NCI-H128 (cell line): Measurements from ENCODE around the gene GNG7.
"Not testable (repeated sequence)": the region's sequence is repeated elsewhere in the genome, so short reads cannot be mapped to it uniquely, and the experiment has no call there.

Experiments used
- DNase-seq: peaks from one replicate; lab custom pipeline; 2025; ENCODE audit not compliant: unreplicated experiment; lab: John Stamatoyannopoulos, UW

The GNG7 gene

DNA sequence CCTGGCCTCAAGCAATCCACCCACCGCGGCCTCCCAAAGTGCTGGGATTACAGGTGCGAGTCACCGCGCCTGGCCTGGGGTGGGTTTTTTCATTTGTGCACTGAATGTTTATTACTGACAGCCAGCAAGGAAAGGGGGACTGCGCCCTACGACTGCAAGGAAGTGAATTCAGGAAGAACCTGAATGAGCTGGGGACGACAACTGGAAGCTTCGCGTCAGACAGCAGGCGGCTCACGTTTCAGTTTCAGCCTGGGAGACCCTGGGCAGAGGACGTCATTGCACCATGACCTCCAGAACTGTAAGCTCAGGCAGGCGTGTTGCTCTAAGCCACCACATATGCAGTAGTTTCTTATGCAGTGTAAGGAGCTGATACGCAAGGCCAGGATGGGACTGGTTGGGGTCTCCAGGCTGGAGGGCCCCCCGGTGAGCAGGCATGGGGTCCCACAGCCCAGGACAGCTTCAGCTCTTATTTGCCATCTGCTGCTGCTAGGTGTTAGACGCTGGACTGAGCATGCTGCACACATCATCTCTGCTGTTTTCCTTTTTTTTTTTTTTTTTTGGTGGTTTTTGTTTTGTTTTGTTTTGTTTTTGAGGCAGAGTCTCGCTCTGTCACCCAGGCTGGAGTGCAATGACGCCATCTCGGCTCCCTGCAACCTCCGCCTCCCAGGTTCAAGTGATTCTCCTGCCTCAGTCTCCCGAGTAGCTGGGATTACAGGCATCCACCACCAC is 160.0 kb downstream of the GNG7 start:
- no peak for DNase-seq

DNA sequence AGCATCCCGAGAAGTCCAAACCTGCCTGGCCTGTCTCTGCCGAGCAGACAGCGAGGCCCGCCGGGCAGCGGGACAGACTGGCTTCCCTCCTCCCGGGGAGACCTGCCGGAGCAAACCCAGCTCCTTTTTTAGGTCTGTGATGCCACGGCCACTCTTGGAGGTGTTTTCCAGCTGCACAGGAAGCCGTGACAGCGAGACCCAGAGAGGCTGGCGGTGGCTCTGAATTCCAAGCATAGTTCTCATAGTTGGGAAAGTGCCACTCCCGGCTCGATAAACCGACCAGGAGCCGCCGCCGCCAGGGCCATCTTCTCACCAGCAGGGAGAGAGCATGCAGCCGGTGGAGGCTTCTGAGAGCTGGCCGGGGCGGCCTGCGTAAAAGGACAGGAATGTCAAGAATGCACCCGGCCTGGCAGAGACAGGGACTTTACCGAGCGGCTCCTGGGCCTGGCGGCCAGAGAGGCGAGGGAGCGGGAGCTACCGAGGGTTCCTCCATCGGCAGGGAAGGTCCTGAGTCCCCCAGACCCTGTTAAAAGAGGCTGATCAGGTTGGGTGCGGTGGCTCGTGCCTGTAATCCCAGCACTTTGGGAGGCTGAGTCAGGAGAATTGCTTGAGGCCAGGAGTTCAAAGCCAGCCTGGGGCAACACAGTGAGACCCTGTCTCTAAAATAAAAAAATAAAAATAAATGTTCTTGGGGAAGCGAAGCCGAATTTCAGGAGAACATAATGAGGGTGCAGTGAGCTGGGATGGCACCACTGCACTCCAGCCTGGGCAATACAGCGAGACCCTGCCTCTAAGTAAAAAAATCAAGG is 161.6 kb downstream of the GNG7 start:
- no peak for DNase-seq

- no peak for DNase-seq
Measured at GRCh38 chr19:2540251-2540645, 162.2 kb downstream of the GNG7 start.

DNA sequence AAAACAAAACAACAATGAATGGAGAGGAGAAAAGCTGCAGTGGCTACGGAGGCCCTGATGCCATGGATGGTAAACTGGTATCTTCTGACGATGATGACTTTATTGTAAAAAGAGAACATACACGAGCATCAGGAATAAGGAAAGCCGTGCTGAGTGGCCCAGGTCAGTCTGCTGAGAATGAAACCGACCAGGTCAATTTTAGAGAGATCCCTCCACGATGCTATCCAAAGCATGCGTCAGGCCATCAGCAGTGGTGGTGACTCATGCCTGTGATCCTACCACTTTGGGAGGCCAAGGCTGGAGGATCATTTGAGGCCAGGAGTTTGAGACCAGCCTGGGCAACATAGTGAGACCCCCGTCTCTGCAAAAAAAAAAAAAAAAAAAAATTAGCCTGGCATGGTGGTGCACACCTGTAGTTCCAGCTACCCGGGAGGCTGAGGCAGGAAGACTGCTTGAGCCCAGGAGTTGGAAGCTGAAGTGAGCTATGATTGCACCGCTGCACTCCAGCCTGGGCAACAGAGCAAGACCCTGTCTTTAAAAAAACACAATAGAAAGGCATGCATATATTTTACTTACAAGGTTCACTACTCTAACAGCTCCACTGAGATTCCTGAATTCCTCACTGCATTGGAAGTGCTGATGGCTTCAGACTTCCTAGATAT is 164.3 kb downstream of the GNG7 start:
- no peak for DNase-seq

- DNase-seq: not testable (repeated sequence)
Measured at GRCh38 chr19:2537584-2537983, 164.9 kb downstream of the GNG7 start.

DNA sequence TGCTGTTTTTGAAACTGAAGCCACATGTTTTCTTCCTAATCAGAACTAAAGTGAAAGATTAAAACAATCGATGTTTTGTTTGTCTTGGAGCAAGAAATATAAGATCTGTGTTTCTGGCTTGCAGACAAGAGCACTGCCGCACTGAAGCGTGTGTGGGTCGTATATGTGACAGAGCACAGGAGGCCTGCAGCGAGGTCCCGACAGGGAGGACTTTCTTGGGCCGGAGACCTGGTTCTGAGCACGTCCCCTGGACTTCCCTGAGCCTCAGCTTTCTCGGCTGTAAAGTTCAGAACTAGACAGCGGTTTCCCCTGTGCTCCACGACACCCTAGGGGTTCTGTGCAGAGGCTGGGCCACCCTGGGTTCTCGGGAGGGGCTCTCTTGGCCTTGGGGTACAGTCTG is 166.0 kb downstream of the GNG7 start:
- no peak for DNase-seq

- DNase-seq: no peak
Measured at GRCh38 chr19:2534423-2535013, 168.0 kb downstream of the GNG7 start.

DNA sequence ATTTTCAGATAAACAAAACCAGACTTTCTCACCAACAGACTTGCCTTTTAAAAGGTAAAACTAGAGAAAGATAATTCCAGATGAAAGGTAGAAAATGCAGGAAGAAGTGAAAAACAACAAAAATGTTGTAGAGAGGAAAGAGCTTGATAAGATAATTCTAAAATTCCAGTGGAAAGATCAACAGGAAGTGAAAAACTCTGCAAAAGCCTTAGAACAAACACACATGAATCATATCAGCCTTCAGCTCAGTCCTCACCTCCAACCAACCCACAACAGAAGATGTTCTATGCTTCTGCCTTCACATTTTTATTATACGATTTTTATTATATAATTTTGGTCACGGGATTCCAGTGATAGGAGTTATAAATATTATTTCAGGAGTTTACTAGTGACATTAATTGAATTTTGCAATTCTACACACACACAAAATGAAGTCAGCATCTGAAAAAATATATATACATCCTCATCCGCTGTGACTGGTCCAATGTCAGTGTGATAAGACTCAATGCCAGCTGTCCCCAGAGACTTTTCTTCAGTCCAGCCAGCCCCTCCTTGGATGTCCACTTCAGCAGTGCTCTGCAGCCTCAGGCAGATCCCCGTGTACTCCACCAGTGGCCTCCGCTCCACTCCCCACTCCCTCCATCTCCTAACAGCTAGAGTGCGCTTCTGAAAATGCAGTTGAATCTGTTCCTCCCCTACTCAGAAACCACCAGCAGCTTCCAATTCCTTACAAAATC is 168.6 kb downstream of the GNG7 start:
- DNase-seq: no peak

DNA sequence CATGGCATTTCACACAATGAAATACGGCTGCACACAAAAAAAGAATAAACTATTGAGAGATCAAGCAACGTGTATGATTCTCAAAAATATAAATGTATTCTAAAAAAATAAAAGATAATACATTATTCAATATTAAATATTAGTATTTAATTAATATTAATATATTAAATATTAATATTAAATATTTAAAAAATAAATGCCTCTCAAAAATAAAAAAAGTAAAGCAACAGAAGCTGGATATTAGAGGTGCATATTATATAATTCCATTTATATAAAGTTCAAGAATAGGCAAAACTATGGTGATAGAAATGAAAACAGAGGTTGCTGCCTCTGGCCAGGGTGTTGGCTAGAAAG is 169.4 kb downstream of the GNG7 start:
- DNase-seq: no peak

- no peak for DNase-seq
Measured at GRCh38 chr19:2532252-2533071, 170.0 kb downstream of the GNG7 start.

DNA sequence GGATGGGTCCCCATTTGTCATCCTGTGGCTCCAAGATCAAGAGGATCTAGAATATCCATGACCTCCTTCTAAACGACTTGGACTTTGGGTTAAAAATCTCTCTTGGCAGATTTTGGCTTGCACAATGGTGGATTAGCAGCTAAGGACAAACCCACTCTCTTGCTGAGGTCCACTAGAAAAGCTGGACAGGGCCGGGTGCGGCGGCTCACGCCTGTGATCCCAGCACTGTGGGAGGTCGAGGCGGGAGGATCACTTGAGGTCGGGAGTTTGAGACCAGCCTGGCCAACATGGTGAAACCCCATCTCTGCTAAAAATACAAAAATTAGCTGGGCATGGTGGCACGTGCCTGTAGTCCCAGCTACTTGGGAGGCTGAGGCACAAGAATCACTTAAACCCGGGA is 172.6 kb downstream of the GNG7 start:
- not testable (repeated sequence) for DNase-seq

GRCh38 chr19:2529473-2529918 is 173.0 kb downstream of the GNG7 start:
- DNase-seq: no peak

GRCh38 chr19:2528675-2529101 is 173.8 kb downstream of the GNG7 start:
- no peak for DNase-seq

GRCh38 chr19:2527686-2528085 is 174.8 kb downstream of the GNG7 start:
- DNase-seq: no peak

DNA sequence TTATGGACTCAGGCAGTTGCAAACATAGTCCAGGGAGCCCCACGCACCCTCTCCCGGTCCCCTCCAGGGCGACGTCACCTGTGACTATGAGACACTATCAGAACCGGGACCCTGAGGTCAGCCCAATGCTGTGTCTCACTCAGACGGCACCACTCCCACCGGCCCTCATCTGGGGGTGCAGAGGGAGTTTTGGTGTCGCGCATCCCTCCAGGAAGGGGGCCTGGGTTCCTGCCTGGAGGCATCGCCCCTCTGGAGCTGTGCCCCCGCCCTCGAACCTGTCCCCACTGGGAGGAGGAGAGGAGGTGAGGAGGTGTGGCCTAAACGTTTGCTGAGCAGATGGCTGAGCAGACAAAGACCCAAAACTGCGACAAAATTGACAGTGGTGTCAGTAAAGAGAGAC is 175.3 kb downstream of the GNG7 start:
- DNase-seq: no peak

GRCh38 chr19:2524840-2525723 is 177.4 kb downstream of the GNG7 start:
- no peak for DNase-seq

DNA sequence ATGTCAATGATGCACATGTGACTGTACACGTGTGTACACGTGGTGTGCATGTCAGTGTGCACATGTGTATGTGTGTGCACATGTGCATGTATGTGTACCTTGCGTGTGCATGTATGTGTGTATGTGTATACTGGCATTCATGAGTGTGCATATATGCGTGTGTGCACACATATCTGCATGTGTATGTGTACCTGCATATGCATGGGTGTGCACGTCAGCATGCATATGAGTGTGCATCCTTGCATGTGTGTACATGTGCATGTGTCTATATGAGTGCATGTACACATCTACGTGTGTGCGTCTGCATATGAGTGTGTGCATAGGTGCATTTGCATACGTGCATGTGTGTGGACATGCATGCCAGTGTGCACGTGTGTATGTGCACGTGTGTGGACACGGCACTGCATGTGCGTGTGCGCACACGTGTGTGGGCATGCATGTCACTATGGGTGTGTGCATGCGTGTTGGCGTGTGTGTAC is 178.1 kb downstream of the GNG7 start:
- DNase-seq: no peak

DNA sequence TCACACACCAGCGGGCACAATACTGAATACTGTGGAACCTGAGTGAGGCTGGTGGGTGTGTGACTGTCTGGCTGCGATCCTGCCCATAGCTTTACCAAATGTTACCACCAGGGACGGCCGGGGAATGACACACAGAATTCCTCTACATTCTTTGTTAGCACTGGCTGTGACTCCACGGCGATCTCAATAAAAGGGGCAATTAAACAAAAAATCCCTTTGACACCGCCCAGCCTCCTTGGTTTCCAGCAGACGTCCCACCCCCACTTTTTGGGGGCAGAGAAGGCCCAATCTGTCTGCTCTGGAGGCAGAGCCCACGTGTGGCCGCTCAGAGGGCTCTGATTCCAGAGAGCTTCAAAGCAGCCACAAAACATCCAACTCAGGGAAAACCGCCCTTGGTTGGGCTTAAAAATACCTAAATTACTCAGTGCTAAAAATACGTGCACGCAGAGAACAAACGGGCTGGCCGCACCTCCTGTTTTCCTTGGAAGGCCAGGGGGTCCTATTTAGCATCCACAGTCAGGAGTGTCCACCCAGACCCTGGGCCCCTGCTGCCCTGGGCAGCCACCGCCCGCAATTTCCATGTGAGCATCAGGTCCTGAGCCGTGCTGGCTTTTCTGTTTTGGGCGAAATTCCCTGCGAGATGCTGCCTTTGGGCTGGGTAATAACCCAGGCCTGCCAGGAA is 178.7 kb downstream of the GNG7 start:
- no peak for DNase-seq
